ENCODE data around the gene MANBA. TPM values are rescaled to one million over a fixed set of nuclear protein-coding genes. Genes with fewer than 3 reads are reported as not detected.
A peak's percentile ranks its signal among the peaks of the same experiment; 100 is the strongest.
"Not testable (repeated sequence)": the region's sequence is repeated elsewhere in the genome, so short reads cannot be mapped to it uniquely, and the experiment has no call there.

The MANBA gene
- total RNA-seq, 1 experiment from 2014 or later, result 14.5 TPM

- no peak for DNase-seq (ENCODE audit: low read depth, low spot score)
- intact Hi-C loops (cut with micrococcal nuclease; ENCODE audit: unreplicated experiment), result no loop called here
- no peak for ATAC-seq
- ChIA-PET CTCF (no interaction called here), POLR2A (no interaction called here)
- H3K4me1 ChIP-seq (ENCODE audit: control insufficient read depth, insufficient read depth, low read length), result no peaks in the 10 kb centered on the region
- H3K27ac ChIP-seq (ENCODE audit: low read length), result no peak overlapping the region
- no peaks in the 10 kb centered on the region for H3K36me3 ChIP-seq (ENCODE audit: control insufficient read depth, insufficient read depth, low read length)
- in situ Hi-C loops (cut with HindIII; ENCODE audit: low pct_unique_long_range_greater_than_20kb, low sequenced_read_pairs), result no loop called here
- H3K4me3 ChIP-seq (ENCODE audit: low read depth in 2 of 2, low read length in 2 of 2), result no peak overlapping the region
- BruUV-seq (replicated peaks), result no TSS peak
- H3K9me3 ChIP-seq (ENCODE audit: control insufficient read depth, insufficient read depth, low read depth, low read length), result no peaks in the 10 kb centered on the region
- TF ChIP-seq CTCF (IDR thresholded peaks at IDR 0.05) (peak; percentile 13; the same call in 1 of the 2 replicates), REST (IDR thresholded peaks at IDR 0.05; ENCODE audit: insufficient read depth in 1 of 2, low read depth in 2 of 2, low read length in 1 of 2) (no peak), POLR2AphosphoS5 (IDR thresholded peaks at IDR 0.05; ENCODE audit: low read depth, low read length) (no peak), SIN3A (IDR thresholded peaks at IDR 0.05; ENCODE audit: borderline replicate concordance, insufficient read depth, low read depth, low read length) (no peak), TCF7L2 (IDR thresholded peaks at IDR 0.05; ENCODE audit: low read depth, low read length) (no peak)
- H3K27me3 ChIP-seq (ENCODE audit: control insufficient read depth, insufficient read depth, low read length), result no peaks in the 10 kb centered on the region
These were observed 45.7 kb downstream of the MANBA start for GRCh38 chr4:102715057-102715456.

- CTCF ChIA-PET; ATAC-seq; H3K27me3 ChIP-seq (ENCODE audit: control insufficient read depth, insufficient read depth, low read length); H3K27ac ChIP-seq (ENCODE audit: low read length); H3K4me1 ChIP-seq (ENCODE audit: control insufficient read depth, insufficient read depth, low read length); in situ Hi-C loops (cut with HindIII; ENCODE audit: low pct_unique_long_range_greater_than_20kb, low sequenced_read_pairs); intact Hi-C loops (cut with micrococcal nuclease; ENCODE audit: unreplicated experiment); POLR2A ChIA-PET; BruUV-seq (replicated peaks); H3K36me3 ChIP-seq (ENCODE audit: control insufficient read depth, insufficient read depth, low read length); H3K4me3 ChIP-seq (ENCODE audit: low read depth in 2 of 2, low read length in 2 of 2); DNase-seq (ENCODE audit: low read depth, low spot score); H3K9me3 ChIP-seq (ENCODE audit: control insufficient read depth, insufficient read depth, low read depth, low read length): not testable (repeated sequence)
These were observed 47.0 kb downstream of the MANBA start for GRCh38 chr4:102713774-102714173.

GRCh38 chr4:102713096-102713495 is 47.7 kb downstream of the MANBA start:
- in situ Hi-C loops (cut with HindIII; ENCODE audit: low pct_unique_long_range_greater_than_20kb, low sequenced_read_pairs), result no loop called here
- intact Hi-C loops (cut with micrococcal nuclease; ENCODE audit: unreplicated experiment), result no loop called here
- TF ChIP-seq CTCF (IDR thresholded peaks at IDR 0.05) (no peak), REST (IDR thresholded peaks at IDR 0.05; ENCODE audit: insufficient read depth in 1 of 2, low read depth in 2 of 2, low read length in 1 of 2) (no peak), POLR2AphosphoS5 (IDR thresholded peaks at IDR 0.05; ENCODE audit: low read depth, low read length) (no peak)
- POLR2A ChIA-PET, result no interaction called here
- BruUV-seq (replicated peaks), result no TSS peak
- Histone ChIP-seq H3K27me3 (ENCODE audit: control insufficient read depth, insufficient read depth, low read length) (no peaks in the 10 kb centered on the region), H3K4me3 (ENCODE audit: low read depth in 2 of 2, low read length in 2 of 2) (no peak overlapping the region), H3K4me1 (ENCODE audit: control insufficient read depth, insufficient read depth, low read length) (no peaks in the 10 kb centered on the region), H3K27ac (ENCODE audit: low read length) (no peak overlapping the region), H3K9me3 (ENCODE audit: control insufficient read depth, insufficient read depth, low read depth, low read length) (no peaks in the 10 kb centered on the region), H3K36me3 (ENCODE audit: control insufficient read depth, insufficient read depth, low read length) (no peaks in the 10 kb centered on the region)
- ATAC-seq (no peak), DNase-seq (ENCODE audit: low read depth, low spot score) (no peak)
- CTCF ChIA-PET, result no interaction called here
